SK-N-SH treated with all-trans-retinoic acid at 6 μM for 48 hours (cell line): ENCODE measurements around the gene PRKAG3.
A peak's percentile ranks its signal among the peaks of the same experiment; 100 is the strongest.

Source experiments
- ATAC-seq: fragments of 200-7000 bp; cut with Tn5 transposase; 3 replicates; pipeline ENCODE4 v1.9.1; 2020; ENCODE audit warnings: mild to moderate bottlenecking, moderate library complexity
- BACH2 ChIP-seq: fragments of 250-450 bp; sonication (Bioruptor Pico); IDR thresholded peaks from 2 replicates; pipeline ENCODE4 v1.9.0; 2021; ENCODE audit warnings: mild to moderate bottlenecking, borderline replicate concordance
- CREB5 ChIP-seq: fragments of 250-450 bp; sonication (Bioruptor Pico); IDR thresholded peaks from 2 replicates; pipeline ENCODE4 v1.5.1; 2020; ENCODE audit warnings: low read depth, mild to moderate bottlenecking, moderate library complexity
- CSDC2 ChIP-seq: fragments of 250-450 bp; sonication (Bioruptor Pico); IDR thresholded peaks from 2 replicates; pipeline ENCODE4 v1.5.0; 2020; ENCODE audit warnings: mild to moderate bottlenecking, moderate library complexity
- CSRNP3 ChIP-seq: fragments of 250-450 bp; sonication (Bioruptor Pico); IDR thresholded peaks from 2 replicates; pipeline ENCODE4 v1.5.1; 2021; ENCODE audit warnings: mild to moderate bottlenecking, moderate library complexity
- ESRRG ChIP-seq: fragments of 250-450 bp; sonication (Bioruptor Pico); IDR thresholded peaks from 2 replicates; pipeline ENCODE4 v1.6.1; 2021; ENCODE audit warnings: mild to moderate bottlenecking
- GLIS3 ChIP-seq: fragments of 250-450 bp; sonication (Bioruptor Pico); IDR thresholded peaks from 2 replicates; pipeline ENCODE4 v1.5.0; 2020; ENCODE audit warnings: mild to moderate bottlenecking, moderate library complexity
- ISL1 ChIP-seq: fragments of 250-450 bp; sonication (Bioruptor Pico); IDR thresholded peaks from 2 replicates; pipeline ENCODE4 v2.1.2; 2022; ENCODE audit warnings: mild to moderate bottlenecking, moderate library complexity
- OSR1 ChIP-seq: fragments of 250-450 bp; sonication (Bioruptor Pico); IDR thresholded peaks from 2 replicates; pipeline ENCODE4 v1.8.0; 2022; ENCODE audit warnings: moderate library complexity, mild to moderate bottlenecking, inconsistent platforms
- PATZ1 ChIP-seq: fragments of 250-450 bp; sonication (Bioruptor Pico); IDR thresholded peaks from 2 replicates; pipeline ENCODE4 v1.8.0; 2020; ENCODE audit warnings: mild to moderate bottlenecking, moderate library complexity, borderline replicate concordance
- POU6F1 ChIP-seq: fragments of 250-450 bp; sonication (Bioruptor Pico); IDR thresholded peaks from 2 replicates; pipeline ENCODE4 v1.8.0; 2021; ENCODE audit warnings: low read depth, mild to moderate bottlenecking, moderate library complexity, borderline replicate concordance
- PPARA ChIP-seq: fragments of 250-450 bp; sonication (Bioruptor Pico); IDR thresholded peaks from 2 replicates; pipeline ENCODE4 v1.5.0; 2020; ENCODE audit warnings: mild to moderate bottlenecking, borderline replicate concordance
- RARB ChIP-seq: fragments of 250-450 bp; sonication (Bioruptor Pico); IDR thresholded peaks from 2 replicates; pipeline ENCODE4 v1.8.0; 2021; ENCODE audit warnings: mild to moderate bottlenecking, moderate library complexity
- TCF4 ChIP-seq: fragments of 250-450 bp; sonication (Bioruptor Pico); IDR thresholded peaks from 2 replicates; pipeline ENCODE4 v1.8.0; 2021; ENCODE audit warnings: mild to moderate bottlenecking, moderate library complexity, borderline replicate concordance
- TOX ChIP-seq: fragments of 250-450 bp; sonication (Bioruptor Pico); IDR thresholded peaks from 2 replicates; pipeline ENCODE4 v1.8.0; 2021; ENCODE audit warnings: mild to moderate bottlenecking, moderate library complexity, borderline replicate concordance
- TSHZ2 ChIP-seq: fragments of 250-450 bp; sonication (Bioruptor Pico); IDR thresholded peaks from 2 replicates; pipeline ENCODE4 v1.5.0; 2020; ENCODE audit warnings: mild to moderate bottlenecking, moderate library complexity
- ZC3H10 ChIP-seq: fragments of 250-450 bp; sonication (Bioruptor Pico); IDR thresholded peaks from 2 replicates; pipeline ENCODE4 v1.5.1; 2021; ENCODE audit warnings: mild to moderate bottlenecking, moderate library complexity
- ZFP3 ChIP-seq: fragments of 250-450 bp; sonication (Bioruptor Pico); IDR thresholded peaks from 2 replicates; pipeline ENCODE4 v1.5.0; 2020; ENCODE audit warnings: mild to moderate bottlenecking, moderate library complexity
- ZFP30 ChIP-seq: fragments of 450-650 bp; formaldehyde crosslinking; IDR thresholded peaks from 2 replicates; pipeline ENCODE4 v1.5.0; 2022; ENCODE audit warnings: mild to moderate bottlenecking, moderate library complexity
- ZNF70 ChIP-seq: fragments of 450-650 bp; formaldehyde crosslinking; IDR thresholded peaks from 2 replicates; pipeline ENCODE4 v1.5.0; 2020; ENCODE audit warnings: mild to moderate bottlenecking, moderate library complexity

Gene PRKAG3

DNA sequence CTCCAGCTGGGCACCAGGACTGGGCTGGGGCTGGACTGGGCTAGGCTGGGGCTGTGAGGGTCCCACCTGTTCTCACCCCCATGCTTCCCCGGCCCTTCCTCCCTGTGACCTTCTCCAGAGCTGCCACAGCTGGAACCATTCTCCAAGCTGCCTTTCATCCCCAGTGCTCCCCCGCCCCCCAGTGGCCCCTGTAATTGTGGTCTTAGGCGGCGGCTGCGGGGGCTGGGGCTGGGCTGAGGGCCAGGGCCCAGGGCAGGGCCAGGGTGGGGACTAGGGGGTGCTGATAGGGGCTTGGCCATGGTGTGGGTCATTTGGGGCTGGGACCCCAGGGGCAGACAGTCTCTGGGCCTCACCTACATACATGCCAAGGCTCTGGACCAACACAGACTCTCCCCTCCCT is 46.3 kb upstream of the PRKAG3 start:
- TF ChIP-seq ZFP3 = no peak
- no peak for TF ChIP-seq ISL1 (CRISPR knock-in tag)
- ATAC-seq = no peak

- ATAC-seq = no peak
- TF ChIP-seq GLIS3 (CRISPR knock-in tag) (no peak), ESRRG (CRISPR knock-in tag) (no peak), CSDC2 (no peak), TOX (no peak), TCF4 (CRISPR knock-in tag) (no peak), ISL1 (CRISPR knock-in tag) (no peak)
Measured at GRCh38 chr2:218877331-218877730, 45.7 kb upstream of the PRKAG3 start.

DNA sequence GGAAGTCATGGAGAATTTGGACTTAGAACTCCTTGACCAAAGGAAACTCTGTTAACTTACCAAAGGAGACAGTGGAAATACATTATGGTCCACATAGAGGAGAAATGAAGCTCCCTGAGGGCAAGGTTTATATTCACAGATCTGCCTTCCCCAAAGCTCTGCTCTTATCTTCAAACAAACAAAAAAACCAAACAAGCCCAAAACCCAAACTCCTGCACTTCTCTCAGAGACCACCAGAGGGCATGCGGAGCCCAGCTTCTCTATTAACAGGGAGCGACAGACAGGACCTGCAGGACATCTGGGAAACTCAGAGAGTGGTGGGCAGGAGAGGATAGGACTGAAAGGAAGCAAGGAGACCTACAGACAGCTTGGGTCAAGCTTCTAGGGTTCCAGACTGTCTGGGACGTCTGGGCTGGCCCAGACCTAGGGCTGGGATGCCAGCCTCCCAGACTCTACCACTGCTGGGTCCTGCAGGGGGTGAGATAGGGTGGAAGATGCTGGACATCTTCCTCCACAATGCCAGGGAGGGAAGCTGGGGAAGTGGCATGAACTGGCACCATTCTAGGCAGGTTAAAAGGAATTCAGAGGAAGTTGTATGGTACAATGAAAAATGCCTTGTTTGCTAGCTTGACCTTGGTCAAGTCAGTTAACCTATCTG is 45.1 kb upstream of the PRKAG3 start:
- TF ChIP-seq TCF4 (CRISPR knock-in tag) (peak; percentile 26; the same call in 1 of the 2 replicates), ZFP3 (no peak)
- ATAC-seq = peak; percentile 69

DNA sequence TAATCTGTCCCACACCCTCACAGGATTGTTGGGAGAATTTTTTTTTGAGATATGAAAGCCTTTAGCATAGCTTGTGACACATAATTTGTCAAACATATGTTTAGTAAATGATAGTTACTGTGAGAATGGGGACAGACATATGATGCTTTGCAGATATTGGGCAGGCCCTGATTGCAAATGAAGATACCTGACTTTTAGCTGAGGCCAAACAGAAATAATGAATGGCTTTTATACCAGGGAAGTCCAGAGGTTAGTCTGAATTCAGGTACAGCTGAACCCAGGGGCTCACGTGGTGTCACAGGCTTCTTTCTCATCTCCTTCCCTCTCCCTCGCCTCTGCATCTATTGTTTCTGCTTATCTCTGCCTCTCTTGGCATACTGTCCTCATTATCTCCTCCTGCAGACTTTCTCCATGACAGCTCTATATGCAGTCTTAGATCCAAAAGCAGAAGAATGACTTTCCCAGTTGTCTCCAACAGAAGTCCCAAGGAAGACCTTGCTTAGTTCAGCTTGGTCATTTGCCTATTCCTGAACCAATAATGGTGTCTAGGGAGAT is 44.2 kb upstream of the PRKAG3 start:
- no peak for TF ChIP-seq GLIS3 (CRISPR knock-in tag)
- TF ChIP-seq ZFP30 (CRISPR knock-in tag) = no peak
- TF ChIP-seq PPARA = no peak
- TF ChIP-seq ISL1 (CRISPR knock-in tag) = no peak
- no peak for TF ChIP-seq TOX
- no peak for TF ChIP-seq ZFP3
- TF ChIP-seq POU6F1 = no peak
- TF ChIP-seq PATZ1 (CRISPR knock-in tag) = no peak
- no peak for TF ChIP-seq TCF4 (CRISPR knock-in tag)
- no peak for ATAC-seq

GRCh38 chr2:218873359-218874194 is 42.0 kb upstream of the PRKAG3 start:
- no peak for ATAC-seq
- TF ChIP-seq CREB5 = no peak
- no peak for TF ChIP-seq ESRRG (CRISPR knock-in tag)
- no peak for TF ChIP-seq BACH2 (CRISPR knock-in tag)
- TF ChIP-seq CSRNP3 (CRISPR knock-in tag) = no peak
- no peak for TF ChIP-seq TSHZ2 (CRISPR knock-in tag)
- TF ChIP-seq TOX = no peak
- TF ChIP-seq RARB = no peak
- TF ChIP-seq ZC3H10 = no peak
- TF ChIP-seq OSR1 = no peak
- no peak for TF ChIP-seq ZNF70 (CRISPR knock-in tag)
- no peak for TF ChIP-seq PATZ1 (CRISPR knock-in tag)
- TF ChIP-seq POU6F1 = no peak
- TF ChIP-seq ISL1 (CRISPR knock-in tag) = no peak
- no peak for TF ChIP-seq ZFP30 (CRISPR knock-in tag)
- TF ChIP-seq CSDC2 = no peak
